ENCODE measurements around the gene SLC6A12.

The SLC6A12 gene

DNA sequence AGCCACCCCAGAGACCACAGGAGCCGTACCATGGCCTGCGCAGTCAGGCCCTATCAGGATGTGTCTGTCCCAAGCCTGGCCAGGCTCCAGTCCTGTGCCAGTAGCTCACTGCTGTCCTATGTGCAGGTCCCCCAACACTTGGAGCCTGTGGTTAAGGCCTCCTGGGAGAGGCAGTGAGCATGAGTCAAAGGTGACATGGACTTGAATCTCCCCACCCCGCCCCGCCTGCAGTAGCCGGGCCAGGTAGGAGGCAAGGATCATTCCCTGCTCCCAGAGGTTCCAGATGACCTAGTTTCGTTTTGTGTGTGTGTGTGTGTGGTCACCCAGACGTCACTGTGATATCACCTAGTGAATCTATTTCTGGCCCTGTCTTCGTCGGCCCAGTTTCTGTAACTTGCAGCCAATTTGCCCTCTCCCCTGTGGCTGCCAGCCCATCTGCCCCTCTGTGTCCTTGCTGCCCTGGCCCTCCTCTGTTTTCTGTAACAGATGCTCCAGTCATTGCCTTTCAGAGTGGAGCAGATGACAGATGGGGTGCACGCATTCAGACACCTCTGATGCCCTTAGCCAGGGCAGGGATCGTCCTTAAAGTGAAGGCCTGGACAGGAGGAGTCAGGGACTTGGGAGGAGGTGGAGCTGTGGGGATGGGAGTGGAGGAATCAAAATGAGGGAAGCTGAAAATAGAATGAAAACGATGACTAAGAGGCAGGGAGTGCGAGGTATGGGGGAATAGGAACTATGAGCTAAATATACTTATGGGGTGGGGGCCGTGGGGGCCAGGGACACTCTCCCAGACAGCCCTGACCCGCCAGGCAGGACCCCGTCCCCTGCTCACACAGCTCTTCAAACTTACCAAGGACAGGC lies 37.4 kb downstream of the SLC6A12 start:
- Histone ChIP-seq H3K4me1 (ENCODE audit: control insufficient read depth, insufficient read depth, low read length) (peaks cover 8% of the 10 kb centered on the region; the same call in 1 of the 2 replicates), H3K27me3 (ENCODE audit: control insufficient read depth, insufficient read depth, low read length) (no peaks in the 10 kb centered on the region; the same call in 1 of the 2 replicates), H3K36me3 (ENCODE audit: control insufficient read depth, insufficient read depth, low read length) (no peaks in the 10 kb centered on the region), H3K4me3 (ENCODE audit: low read depth, low read length) (no peak overlapping the region), H3K9ac (ENCODE audit: low read depth, low read length) (no peak overlapping the region), H3K9me3 (ENCODE audit: control insufficient read depth, insufficient read depth, low read length) (no peaks in the 10 kb centered on the region), H3K27ac (ENCODE audit: low read depth, low read length) (no peak overlapping the region)

DNA sequence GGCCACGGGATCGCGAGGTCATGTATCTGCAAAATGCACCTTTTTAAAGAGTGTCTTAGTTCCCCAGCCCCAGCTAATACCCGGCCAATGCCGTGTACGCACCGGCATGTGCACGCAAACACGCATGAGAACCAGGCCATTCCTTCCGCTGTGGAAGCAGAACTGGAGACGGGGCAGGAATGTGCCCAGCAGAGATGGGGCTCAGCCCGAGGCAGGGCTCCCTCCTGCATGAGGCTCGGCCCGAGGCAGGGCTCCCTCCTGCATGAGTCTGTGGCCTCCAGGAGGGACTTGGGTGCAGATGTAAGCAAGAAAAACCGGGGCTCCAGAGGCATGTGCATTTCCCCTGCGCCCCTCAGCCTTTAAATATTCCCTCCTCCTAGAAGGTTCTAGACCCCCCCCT lies 38.2 kb downstream of the SLC6A12 start:
- Histone ChIP-seq H3K4me1 (ENCODE audit: control insufficient read depth, insufficient read depth, low read length) (peaks cover 8% of the 10 kb centered on the region), H3K9ac (ENCODE audit: low read depth, low read length) (no peak overlapping the region), H3K36me3 (ENCODE audit: control insufficient read depth, insufficient read depth, low read length) (no peaks in the 10 kb centered on the region), H3K27ac (ENCODE audit: low read depth, low read length) (no peak overlapping the region), H3K27me3 (ENCODE audit: control insufficient read depth, insufficient read depth, low read length) (no peaks in the 10 kb centered on the region; the same call in 1 of the 2 replicates), H3K9me3 (ENCODE audit: control insufficient read depth, insufficient read depth, low read length) (no peaks in the 10 kb centered on the region), H3K4me3 (ENCODE audit: low read depth, low read length) (no peak overlapping the region)

DNA sequence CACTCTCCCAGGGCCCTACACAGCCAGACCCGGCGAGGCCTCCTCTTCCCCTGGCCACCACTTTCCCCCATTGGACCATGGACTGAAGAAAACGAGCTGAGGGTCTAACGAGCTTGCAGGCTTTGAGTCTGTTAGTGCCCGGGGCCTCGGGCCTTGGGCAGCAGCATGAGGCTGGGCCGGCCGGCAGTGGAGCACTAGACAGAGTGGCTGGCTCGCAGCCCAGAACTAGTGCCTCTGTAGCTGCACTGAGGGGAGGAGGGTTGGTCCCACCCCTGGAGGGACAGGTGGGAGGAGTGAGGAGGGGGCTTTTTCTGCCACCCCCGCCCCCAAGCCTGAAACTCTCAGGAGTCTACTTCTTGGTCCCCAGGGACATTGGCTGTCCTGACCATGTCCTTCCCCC lies 38.7 kb downstream of the SLC6A12 start:
- H3K36me3 ChIP-seq (ENCODE audit: control insufficient read depth, insufficient read depth, low read length) = no peaks in the 10 kb centered on the region
- no peaks in the 10 kb centered on the region for H3K9me3 ChIP-seq (ENCODE audit: control insufficient read depth, insufficient read depth, low read length)
- no peaks in the 10 kb centered on the region; the same call in 1 of the 2 replicates for H3K27me3 ChIP-seq (ENCODE audit: control insufficient read depth, insufficient read depth, low read length)
- H3K4me3 ChIP-seq (ENCODE audit: low read depth, low read length) = no peak overlapping the region
- H3K4me1 ChIP-seq (ENCODE audit: control insufficient read depth, insufficient read depth, low read length) = peaks cover 13% of the 10 kb centered on the region
- no peak overlapping the region for H3K9ac ChIP-seq (ENCODE audit: low read depth, low read length)
- no peak overlapping the region for H3K27ac ChIP-seq (ENCODE audit: low read depth, low read length)

DNA sequence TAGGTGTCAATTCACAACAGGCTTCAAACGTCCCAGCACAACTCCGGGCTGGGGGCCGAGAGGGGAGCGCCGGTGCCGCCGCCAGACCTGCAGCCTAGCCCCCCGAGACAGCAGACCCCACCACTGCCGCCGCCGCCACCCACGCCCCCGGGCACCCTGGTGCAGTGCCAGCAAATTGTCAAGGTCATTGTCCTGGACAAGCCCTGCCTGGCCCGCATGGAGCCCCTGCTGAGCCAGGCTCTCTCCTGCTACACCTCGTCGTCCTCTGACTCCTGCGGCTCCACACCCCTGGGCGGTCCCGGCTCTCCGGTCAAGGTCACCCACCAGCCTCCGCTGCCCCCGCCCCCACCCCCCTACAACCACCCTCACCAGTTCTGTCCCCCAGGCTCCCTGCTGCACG lies 39.4 kb downstream of the SLC6A12 start:
- Histone ChIP-seq H3K9me3 (ENCODE audit: control insufficient read depth, insufficient read depth, low read length) (no peaks in the 10 kb centered on the region), H3K4me3 (ENCODE audit: low read depth, low read length) (no peak overlapping the region), H3K9ac (ENCODE audit: low read depth, low read length) (no peak overlapping the region), H3K27ac (ENCODE audit: low read depth, low read length) (no peak overlapping the region), H3K36me3 (ENCODE audit: control insufficient read depth, insufficient read depth, low read length) (no peaks in the 10 kb centered on the region), H3K4me1 (ENCODE audit: control insufficient read depth, insufficient read depth, low read length) (peaks cover 19% of the 10 kb centered on the region), H3K27me3 (ENCODE audit: control insufficient read depth, insufficient read depth, low read length) (peaks cover under 1% of the 10 kb centered on the region; the same call in 1 of the 2 replicates)

DNA sequence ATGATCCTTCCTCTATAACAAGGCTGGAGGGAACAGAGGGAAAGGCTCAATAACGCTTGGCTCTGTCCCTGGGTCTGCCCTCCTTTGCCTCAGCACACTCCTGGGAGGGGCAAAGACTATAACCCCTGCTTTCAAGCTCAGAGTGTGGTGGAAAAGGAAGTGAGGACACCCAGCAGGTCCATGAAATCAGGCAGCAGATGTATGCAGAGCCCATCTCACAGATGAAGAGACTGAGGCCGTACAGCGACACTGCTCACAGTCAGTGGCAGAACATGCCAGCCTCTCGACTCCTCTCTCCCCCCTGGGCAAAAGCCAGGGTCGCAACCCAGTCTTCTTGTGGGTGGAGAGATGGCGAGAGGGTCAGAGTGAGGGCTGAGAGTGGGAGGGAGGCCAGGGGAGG lies 39.8 kb downstream of the SLC6A12 start:
- no peaks in the 10 kb centered on the region for H3K9me3 ChIP-seq (ENCODE audit: control insufficient read depth, insufficient read depth, low read length)
- no peak overlapping the region for H3K9ac ChIP-seq (ENCODE audit: low read depth, low read length)
- no peak overlapping the region for H3K4me3 ChIP-seq (ENCODE audit: low read depth, low read length)
- no peak overlapping the region for H3K27ac ChIP-seq (ENCODE audit: low read depth, low read length)
- no peaks in the 10 kb centered on the region for H3K36me3 ChIP-seq (ENCODE audit: control insufficient read depth, insufficient read depth, low read length)
- peaks cover 3% of the 10 kb centered on the region; the same call in 1 of the 2 replicates for H3K27me3 ChIP-seq (ENCODE audit: control insufficient read depth, insufficient read depth, low read length)
- H3K4me1 ChIP-seq (ENCODE audit: control insufficient read depth, insufficient read depth, low read length) = peaks cover 20% of the 10 kb centered on the region

DNA sequence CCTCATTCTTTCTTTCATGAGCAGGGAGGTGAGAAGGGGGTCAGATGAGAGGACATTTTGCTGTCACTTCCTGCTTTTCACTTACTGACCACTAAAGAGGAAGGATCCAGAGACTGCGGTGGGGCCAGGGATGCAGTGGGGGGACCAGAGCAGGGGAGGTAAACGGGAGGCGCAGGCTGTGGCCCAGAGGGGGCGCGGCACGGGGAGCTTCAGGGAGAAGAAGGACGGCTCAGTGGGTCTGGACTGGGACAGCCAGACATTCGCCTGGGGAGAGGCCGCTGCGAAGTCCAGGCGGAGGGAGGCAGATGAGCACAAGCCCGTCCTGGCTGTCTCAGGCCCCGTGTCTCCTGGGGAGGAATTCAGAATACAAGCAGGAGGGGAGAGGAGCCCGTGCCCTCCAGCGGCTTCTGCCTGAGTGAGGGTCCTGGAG lies 41.2 kb downstream of the SLC6A12 start:
- peaks cover 24% of the 10 kb centered on the region for H3K4me1 ChIP-seq (ENCODE audit: control insufficient read depth, insufficient read depth, low read length)
- no peaks in the 10 kb centered on the region for H3K9me3 ChIP-seq (ENCODE audit: control insufficient read depth, insufficient read depth, low read length)
- H3K27ac ChIP-seq (ENCODE audit: low read depth, low read length) = no peak overlapping the region
- H3K27me3 ChIP-seq (ENCODE audit: control insufficient read depth, insufficient read depth, low read length) = peaks cover 3% of the 10 kb centered on the region; the same call in 1 of the 2 replicates
- no peak overlapping the region for H3K4me3 ChIP-seq (ENCODE audit: low read depth, low read length)
- no peak overlapping the region for H3K9ac ChIP-seq (ENCODE audit: low read depth, low read length)
- H3K36me3 ChIP-seq (ENCODE audit: control insufficient read depth, insufficient read depth, low read length) = no peaks in the 10 kb centered on the region

GRCh38 chr12:171743-172676 lies 41.9 kb downstream of the SLC6A12 start:
- H3K4me1 ChIP-seq (ENCODE audit: control insufficient read depth, insufficient read depth, low read length) = peaks cover 28% of the 10 kb centered on the region
- no peaks in the 10 kb centered on the region for H3K36me3 ChIP-seq (ENCODE audit: control insufficient read depth, insufficient read depth, low read length)
- no peak overlapping the region for H3K4me3 ChIP-seq (ENCODE audit: low read depth, low read length)
- peaks cover 3% of the 10 kb centered on the region; the same call in 1 of the 2 replicates for H3K27me3 ChIP-seq (ENCODE audit: control insufficient read depth, insufficient read depth, low read length)
- no peak overlapping the region for H3K9ac ChIP-seq (ENCODE audit: low read depth, low read length)
- H3K27ac ChIP-seq (ENCODE audit: low read depth, low read length) = no peak overlapping the region
- H3K9me3 ChIP-seq (ENCODE audit: control insufficient read depth, insufficient read depth, low read length) = no peaks in the 10 kb centered on the region

GRCh38 chr12:171276-171675 lies 42.7 kb downstream of the SLC6A12 start:
- Histone ChIP-seq H3K9me3 (ENCODE audit: control insufficient read depth, insufficient read depth, low read length) (no peaks in the 10 kb centered on the region), H3K36me3 (ENCODE audit: control insufficient read depth, insufficient read depth, low read length) (no peaks in the 10 kb centered on the region), H3K27ac (ENCODE audit: low read depth, low read length) (no peak overlapping the region), H3K4me3 (ENCODE audit: low read depth, low read length) (no peak overlapping the region), H3K27me3 (ENCODE audit: control insufficient read depth, insufficient read depth, low read length) (peaks cover 3% of the 10 kb centered on the region; the same call in 1 of the 2 replicates), H3K4me1 (ENCODE audit: control insufficient read depth, insufficient read depth, low read length) (peaks cover 28% of the 10 kb centered on the region), H3K9ac (ENCODE audit: low read depth, low read length) (no peak overlapping the region)

- Histone ChIP-seq H3K4me1 (ENCODE audit: control insufficient read depth, insufficient read depth, low read length) (peaks cover 28% of the 10 kb centered on the region), H3K9me3 (ENCODE audit: control insufficient read depth, insufficient read depth, low read length) (no peaks in the 10 kb centered on the region)
Measured at GRCh38 chr12:170371-171225, 43.4 kb downstream of the SLC6A12 start.

More at GRCh38 chr12:170371-171225, 43.4 kb downstream of the SLC6A12 start:
- Histone ChIP-seq H3K9ac (ENCODE audit: low read depth, low read length) (no peak overlapping the region), H3K36me3 (ENCODE audit: control insufficient read depth, insufficient read depth, low read length) (no peaks in the 10 kb centered on the region), H3K27me3 (ENCODE audit: control insufficient read depth, insufficient read depth, low read length) (peaks cover 3% of the 10 kb centered on the region; the same call in 1 of the 2 replicates), H3K27ac (ENCODE audit: low read depth, low read length) (peak overlapping the region; percentile 6), H3K4me3 (ENCODE audit: low read depth, low read length) (no peak overlapping the region)

Data from HUES48 (cell line).